Measurements from ENCODE around the gene CACNA2D3.
"Not testable (repeated sequence)": the region's sequence is repeated elsewhere in the genome, so short reads cannot be mapped to it uniquely, and the experiment has no call there.

GRCh38 chr3:54639790-54640372 lies 517.5 kb downstream of the CACNA2D3 start:
- not testable (repeated sequence) for TF ChIP-seq EZH2 (IDR thresholded peaks at IDR 0.05; ENCODE audit: low read depth); CTCF (conservative IDR thresholded peaks at IDR 0.05)

Data from PC-9 (cell line).